ENCODE data around the gene STARD13.

Gene STARD13

DNA sequence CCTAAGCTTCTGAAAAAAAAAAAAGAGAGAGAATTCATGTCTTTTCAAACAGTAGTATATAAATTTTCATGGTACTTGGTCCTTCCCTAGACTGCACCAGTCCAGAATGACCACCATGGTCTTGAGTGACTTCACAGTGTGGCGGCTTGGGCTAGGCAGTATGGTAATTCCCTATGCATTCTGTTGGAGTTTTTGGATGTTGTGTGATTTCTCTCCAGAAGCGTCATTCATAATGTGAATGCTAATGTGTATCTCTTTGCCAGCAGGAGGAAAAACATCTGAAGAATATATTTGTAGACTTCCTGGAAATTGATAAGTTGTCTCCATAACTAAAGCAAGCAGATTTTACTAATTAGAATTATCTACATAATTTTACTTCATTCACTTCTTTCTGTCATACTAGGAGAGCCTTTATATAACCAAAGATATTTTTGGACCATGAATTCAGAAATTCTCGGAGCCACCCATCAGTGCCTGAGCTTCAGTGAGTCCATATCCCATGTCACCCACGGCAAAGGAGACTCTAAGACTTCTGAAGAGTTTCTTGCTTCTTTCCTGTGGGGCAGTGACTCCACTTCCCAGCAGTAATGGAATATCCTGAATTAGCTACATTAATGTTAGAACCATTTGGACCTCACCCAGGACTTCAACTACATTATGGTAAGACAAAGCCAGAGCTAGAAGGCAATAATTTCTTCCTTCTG, 8.4 kb downstream of the STARD13 start:
- no peak for DNase-seq (ENCODE audit: low read depth in 1 of 2, low spot score in 1 of 2)

DNA sequence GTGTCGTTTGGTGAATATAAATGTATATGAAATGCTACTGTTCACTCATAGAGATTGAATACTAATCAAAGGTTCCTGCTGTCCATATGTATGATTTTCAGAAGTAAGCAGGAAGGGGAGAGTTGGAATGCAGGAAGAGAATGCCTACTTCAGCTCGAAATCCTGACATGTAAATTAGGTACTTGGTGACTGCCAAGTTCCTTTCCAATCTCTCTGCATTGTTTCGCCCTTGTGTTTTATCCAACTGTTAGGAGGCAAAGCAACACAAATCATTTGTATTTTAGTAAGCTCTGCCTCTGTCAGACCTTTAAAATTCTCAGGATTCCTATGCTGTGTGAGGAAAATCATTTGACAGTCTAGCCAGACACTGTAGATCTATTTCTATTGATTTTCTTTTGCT, 9.0 kb downstream of the STARD13 start:
- no peak for DNase-seq (ENCODE audit: low read depth in 1 of 2, low spot score in 1 of 2)

DNA sequence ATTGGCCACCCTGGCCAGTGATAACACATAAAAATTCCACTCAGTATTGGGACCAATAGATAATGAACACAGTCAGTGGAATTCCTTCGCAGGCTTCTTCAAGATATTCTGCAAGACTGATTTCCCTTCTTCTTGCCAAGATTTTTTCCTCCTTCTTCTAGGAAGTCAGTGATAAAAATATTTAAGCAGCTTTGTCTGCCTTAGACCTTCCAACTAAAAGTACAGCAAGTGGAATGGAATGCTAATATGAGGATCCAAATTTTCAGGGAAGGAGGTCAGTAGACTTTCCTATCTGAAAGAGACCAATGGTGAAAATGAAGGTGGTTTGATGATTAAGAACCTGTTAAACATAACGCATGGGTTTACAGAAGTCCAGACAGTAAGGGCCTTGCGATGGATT, 9.6 kb downstream of the STARD13 start:
- no peak for DNase-seq (ENCODE audit: low read depth in 1 of 2, low spot score in 1 of 2)

DNA sequence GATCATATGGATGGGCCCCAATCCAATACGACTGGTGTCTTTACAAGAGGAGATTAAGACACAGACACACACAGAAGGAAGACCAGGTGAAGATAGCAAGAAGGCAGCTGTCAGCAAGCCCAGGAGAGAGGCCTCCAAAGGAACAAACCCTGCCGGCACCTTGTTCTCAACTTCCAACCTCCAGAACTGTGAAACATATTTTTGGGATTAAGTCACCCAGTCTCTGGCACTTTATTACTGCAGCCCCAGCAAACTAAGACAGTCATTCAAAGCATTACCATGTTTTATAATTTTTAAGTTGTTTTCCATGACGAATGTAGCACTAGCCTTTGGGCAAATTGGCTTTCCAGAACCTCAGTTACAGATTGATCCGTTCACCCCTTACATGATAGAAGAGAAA, 11.3 kb downstream of the STARD13 start:
- DNase-seq (ENCODE audit: low read depth in 1 of 2, low spot score in 1 of 2), result no peak

DNA sequence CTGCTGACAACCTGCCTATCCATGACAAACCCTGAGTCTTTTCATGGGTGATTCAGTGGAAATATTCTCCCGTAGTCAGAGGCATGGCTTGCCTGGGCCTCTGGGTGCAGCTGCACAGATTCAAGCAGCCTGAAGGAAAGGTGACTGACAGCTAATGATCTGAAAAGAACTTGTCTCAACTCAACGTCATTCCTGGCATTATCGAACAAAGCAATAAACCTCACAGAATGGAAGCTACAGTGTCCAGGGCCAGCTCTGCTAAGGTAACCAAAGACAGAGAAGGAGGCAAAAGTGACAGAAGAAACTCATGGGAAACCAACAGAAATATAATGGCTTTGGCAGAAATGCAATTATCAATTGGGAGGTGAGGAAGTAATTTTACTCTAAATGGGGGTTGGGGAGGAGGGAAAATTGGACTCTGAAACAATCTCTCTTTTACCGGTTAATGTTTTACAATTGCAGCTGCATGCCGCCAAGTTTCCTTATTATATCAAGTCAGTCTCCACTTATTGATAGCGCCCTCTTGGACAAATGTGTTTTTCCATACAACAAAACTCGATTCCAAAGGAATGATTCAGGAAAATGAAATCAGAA, 12.9 kb downstream of the STARD13 start:
- no peak for DNase-seq (ENCODE audit: low read depth in 1 of 2, low spot score in 1 of 2)

DNA sequence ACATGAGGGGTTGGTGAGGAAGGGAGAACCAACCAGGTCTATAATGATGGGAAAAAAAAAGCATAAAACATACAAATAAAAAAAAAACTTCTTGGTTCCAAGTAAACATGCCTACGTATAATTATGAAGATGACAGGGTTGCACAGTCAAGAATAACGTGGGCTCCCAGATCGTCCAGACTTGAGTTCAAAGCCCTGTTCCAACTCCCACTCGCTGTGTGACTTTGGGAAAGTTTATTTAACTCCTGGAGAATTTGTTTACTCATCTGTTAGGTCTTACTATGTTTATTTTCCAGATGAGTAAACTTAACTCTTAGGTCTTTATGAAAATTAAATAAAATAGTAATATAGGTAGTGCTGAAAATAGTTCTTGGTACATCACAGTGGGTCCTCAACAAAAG, 13.8 kb downstream of the STARD13 start:
- no peak for DNase-seq (ENCODE audit: low read depth in 1 of 2, low spot score in 1 of 2)

DNA sequence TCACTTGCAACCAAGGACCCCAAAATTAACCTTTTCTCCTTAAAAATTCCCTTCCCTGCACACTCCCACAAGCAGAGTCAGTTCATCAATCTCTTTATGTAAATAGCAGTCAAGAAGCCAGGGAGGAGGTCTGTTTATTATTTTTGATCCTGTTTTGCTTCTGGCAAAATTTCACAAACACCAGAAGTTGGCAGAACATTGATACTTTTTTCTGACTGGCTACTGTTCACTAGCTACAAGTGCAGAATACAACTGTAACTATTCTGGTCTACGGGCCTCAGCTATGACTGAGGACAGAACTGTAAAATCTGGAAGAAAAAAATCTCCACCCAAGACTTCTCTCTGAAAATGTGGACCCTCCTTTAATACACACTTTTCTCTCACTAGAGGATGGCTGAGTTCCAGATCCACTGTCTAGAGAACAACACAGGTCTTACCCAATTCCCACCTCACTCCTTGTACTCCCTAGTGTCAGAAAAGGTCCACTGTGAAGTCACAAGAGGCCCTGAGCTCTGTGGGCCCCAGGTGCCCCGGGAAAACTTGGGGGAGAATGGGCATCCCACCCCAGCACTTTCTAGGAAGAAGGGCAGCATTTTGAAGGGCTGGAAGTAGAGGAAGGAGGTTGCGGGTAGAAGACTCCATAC, 14.5 kb downstream of the STARD13 start:
- no peak for DNase-seq (ENCODE audit: low read depth in 1 of 2, low spot score in 1 of 2)

DNA sequence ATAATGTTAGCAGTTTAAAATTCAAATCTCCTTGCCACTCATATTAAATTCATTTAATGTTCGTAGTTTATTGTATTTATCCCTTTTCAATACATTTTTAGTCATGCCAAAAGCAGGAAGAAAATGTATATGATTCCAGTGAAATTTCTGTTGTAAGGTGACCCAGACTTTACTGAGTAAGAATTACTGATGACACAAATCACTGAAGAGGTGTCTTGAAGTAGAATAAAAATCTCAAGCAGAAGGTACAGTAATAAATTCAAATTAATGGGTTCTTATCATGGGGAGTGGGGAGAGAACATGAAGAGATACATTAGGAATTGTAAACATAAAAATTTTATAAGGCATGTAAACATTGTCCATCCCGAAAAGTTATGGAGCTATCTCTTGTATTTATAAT, 19.9 kb downstream of the STARD13 start:
- DNase-seq (ENCODE audit: low read depth in 1 of 2, low spot score in 1 of 2), result no peak

DNA sequence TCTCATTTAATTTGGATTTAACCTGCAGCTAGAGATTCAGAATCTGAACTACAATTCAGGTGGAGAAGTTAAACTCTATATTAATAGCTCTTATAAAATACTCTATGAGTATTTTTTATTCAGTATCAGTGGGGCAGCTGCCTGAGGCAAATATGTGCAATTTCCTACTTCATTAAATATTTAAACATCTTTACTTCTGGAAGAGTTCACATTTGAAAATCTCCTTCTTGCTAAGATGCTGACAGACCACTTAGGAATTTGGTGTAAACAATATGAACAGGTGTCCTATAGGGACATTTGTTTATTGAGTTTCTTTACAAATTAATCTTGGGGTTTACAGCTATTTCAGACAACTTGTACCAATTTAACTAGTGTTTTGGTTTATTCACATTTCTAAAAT, 20.4 kb downstream of the STARD13 start:
- no peak for DNase-seq (ENCODE audit: low read depth in 1 of 2, low spot score in 1 of 2)

DNA sequence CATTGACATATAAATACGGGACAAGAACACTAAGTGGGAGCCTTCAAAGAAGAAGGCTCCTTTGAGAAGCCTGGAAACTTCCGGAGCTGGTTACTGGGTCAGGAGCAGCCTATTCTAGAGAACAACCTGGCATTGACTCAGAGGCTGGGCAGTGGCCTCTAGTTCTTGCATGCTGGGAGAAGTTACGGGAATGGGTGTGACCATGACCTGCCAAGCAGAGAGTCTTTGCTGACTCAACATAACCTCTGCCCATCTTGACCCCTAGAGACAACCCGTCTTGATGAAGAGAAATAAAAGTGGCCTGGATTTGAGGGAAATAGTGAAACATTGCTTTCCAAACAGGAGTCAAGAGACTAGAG, 21.0 kb downstream of the STARD13 start:
- DNase-seq (ENCODE audit: low read depth in 1 of 2, low spot score in 1 of 2), result no peak

DNA sequence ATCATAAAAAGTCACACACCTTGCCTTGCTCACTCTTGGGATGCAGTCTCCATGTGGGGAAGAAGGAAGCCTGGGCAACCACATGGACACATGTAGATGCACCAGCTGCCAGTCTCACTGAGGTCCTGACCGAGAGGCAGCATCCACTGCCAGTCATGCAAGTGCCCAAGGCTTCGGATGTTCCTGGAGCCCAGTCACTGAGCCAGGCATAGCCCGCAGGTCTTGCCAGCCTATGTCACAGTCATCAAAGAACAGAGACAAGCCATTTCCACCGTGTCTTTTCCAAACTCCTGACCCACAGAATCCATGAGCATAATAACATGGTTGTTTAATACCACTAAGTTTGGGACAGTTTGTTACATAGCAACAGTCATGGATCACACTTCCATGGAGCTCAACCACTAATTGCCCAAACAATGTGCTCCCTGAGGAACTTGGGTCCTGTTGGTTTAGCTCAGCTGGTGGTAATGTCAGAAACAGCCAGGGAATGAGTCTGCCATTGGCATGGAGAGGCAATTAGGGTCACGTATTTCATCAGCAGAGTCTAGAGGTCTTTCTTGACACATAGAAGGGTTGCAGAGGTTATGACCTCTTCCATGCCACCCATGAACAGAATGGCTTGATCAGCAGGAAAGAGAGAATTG, 21.5 kb downstream of the STARD13 start:
- DNase-seq (ENCODE audit: low read depth in 1 of 2, low spot score in 1 of 2), result no peak

DNA sequence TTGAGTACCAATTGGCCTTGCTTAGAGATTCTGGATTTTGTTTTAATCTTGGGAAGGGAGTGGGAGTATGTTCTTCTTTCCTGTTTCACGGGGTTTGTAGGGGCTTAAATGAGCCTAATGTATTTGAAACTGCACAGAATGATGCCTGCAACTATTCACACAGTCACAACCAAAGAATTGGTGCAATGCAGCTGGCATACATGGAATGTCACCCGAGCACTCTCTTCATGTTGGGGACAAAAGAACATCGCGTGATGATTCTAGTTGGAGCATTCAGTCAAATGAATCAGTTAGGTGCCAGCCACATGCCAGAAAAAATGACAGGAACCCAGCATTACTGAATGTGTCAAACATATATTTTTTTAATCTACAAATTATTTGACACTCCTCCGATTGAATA, 22.1 kb downstream of the STARD13 start:
- DNase-seq (ENCODE audit: low read depth in 1 of 2, low spot score in 1 of 2), result no peak

DNA sequence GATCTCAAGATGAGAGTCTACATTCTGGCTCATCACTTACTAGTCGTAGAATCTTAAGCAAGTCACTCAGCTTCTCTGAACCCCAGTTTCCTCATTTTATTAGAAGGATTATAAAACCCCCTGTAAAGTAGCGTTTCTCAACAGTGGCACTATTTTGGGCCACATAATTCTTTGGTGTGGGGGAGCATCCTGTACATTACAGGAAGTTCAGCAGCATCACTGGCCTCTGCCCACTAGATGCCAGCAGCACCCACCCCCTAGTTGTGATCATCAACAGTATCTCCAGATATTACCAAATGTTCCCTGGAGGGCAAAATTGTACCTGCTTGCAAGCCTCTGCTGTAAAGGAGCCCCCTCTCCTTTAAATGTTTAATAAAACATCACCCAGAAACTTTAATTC, 22.6 kb downstream of the STARD13 start:
- DNase-seq (ENCODE audit: low read depth in 1 of 2, low spot score in 1 of 2), result no peak

DNA sequence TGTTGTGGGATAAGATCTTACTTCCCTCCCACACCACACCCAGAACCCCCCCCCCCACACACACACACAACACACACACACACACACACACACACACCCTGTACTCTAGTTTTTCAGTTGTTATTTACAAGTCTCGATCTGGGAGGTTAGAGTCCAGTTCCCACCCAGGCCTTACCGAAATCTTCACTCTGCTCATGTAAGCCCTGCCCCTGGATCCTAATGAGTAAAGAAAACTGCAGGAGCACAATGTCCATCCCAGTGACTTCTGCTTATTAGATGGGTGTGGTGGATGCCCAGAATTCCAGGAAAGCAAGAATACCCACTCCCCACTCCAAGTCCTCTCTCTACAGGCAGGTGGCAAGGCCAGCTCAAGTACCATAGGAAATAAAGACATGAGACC, 23.0 kb downstream of the STARD13 start:
- no peak for DNase-seq (ENCODE audit: low read depth in 1 of 2, low spot score in 1 of 2)

DNA sequence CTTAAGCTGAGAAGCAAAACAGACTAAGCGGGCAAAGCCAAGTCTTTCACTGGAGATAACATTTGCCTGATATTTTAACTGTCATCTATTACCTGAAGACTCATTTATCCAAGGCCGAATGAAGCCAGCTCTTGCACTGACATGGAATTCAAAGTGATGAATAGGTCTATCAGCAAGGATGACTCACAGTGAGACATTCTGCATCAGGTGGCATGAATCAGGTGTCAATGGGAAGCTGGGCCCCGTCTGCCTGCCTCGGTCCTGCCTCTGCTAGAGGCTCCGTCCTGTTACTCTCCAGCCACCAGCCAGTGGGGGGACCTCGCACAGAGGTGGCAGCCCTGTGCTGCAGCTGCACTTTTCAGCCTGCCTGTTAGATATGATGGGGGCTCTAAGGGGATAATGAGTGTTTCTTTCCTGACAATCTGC, 23.5 kb downstream of the STARD13 start:
- no peak for DNase-seq (ENCODE audit: low read depth in 1 of 2, low spot score in 1 of 2)

DNA sequence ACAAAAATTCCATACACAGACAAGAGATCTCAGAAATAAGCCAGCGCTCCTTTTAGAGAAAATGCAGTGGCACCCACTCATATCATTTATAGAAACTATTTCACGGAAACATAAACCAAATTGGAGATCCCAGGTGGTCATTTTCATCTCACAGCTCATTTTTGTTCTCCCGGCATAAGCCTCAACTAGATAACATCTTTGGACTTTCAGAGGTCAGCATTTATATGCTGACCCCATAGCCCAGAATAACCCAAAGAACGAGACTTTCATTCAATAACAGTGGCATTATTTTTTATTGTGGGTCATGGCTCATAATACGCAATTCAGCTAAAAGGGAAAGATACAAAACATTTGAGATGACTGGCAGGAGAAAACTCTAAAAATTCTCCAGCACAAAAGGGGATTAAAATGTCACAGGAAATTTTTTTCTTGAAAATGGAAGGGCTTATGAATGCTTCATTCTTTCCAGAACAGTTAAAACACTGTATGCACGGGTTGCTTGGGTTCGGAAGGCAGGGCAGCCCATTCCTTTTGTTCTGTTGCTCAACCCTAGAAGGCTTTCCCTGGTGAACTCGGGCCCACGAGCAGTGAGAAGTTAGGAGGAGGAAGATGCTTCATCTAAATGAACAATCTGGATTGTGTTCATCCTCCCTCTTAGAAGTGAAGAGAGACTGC, 24.0 kb downstream of the STARD13 start:
- DNase-seq (ENCODE audit: low read depth in 1 of 2, low spot score in 1 of 2), result no peak

DNA sequence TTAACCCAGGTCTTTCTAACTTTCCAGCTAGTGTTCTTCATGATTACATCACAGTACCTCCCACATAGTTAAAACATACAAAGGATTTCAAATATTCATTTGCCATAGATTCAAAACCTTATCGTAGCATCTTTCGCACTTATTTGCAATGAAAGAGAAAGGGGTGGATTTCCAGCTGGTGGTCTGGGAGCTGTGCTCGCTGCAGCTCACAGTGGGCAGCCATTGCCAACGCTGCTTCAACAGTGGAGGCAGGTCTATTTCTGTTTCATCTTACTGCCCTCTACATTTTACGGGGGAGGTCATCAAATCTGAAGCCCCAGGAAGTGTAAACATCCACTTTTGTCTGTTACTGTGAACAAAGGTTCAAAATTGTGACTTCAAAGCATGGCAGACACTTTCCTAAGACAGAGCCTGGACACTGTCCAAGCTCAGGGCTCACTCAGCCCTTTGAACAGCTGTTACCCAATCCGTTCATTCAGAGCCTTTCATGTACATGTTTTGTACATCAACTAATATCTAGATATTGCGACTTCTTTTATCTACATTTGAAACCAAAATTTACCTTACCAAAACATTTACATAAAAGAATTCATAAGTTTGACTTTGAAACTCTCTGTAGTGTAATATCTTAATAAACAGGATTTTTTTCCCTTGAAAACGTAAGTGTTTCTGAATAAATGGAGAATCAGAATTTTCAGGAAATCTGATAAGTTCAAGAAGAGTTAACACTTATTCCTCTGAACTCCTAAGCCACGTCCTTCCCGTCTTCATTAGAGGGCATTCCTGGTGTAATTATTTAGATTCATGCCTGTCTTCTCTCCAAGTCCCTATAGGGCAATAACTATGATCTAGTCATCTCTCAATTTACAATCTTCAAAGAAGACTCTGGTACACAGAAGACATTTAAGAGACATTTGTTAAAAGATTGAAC, 25.1 kb downstream of the STARD13 start:
- no peak for DNase-seq (ENCODE audit: low read depth in 1 of 2, low spot score in 1 of 2)

DNA sequence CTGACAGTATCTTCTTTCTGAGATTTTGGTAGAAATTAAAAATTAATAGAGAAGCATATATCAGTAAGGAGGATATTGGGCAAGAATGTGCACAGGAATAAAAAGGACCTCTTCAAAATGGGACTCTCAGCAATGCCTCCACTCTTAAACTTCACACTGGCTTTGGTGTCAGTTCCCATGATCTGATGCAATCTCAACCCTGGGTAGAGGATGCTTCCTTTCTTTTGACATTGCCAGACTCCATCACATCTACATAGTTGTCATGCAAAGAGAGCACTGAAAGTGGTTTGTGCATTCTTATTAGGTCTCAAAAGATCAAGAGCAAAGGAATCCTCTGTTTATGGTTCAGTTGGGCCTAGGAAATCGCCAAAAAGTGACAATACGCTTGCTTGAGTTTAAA, 26.3 kb downstream of the STARD13 start:
- no peak for DNase-seq (ENCODE audit: low read depth in 1 of 2, low spot score in 1 of 2)

DNA sequence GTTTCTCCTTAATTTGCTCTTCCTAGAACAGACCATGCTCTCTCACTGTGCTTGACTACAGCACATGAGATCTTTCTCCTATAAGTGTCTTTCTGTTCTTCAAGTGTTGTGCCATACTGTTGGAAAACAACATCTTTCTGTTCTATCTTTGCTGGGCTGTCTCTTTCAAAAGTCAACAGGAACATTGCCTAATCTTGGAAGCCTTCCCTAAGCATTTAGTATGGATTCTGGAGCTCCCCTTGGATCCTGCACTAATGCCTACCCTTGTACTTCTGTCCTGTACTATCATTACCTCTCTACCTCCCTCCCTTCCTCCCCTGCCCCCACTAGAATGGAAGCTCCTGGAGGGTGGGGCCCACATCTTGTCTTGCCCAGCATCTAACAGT, 26.8 kb downstream of the STARD13 start:
- DNase-seq (ENCODE audit: low read depth in 1 of 2, low spot score in 1 of 2), result no peak
